Measurements from ENCODE around the gene HSPB9.

DNA sequence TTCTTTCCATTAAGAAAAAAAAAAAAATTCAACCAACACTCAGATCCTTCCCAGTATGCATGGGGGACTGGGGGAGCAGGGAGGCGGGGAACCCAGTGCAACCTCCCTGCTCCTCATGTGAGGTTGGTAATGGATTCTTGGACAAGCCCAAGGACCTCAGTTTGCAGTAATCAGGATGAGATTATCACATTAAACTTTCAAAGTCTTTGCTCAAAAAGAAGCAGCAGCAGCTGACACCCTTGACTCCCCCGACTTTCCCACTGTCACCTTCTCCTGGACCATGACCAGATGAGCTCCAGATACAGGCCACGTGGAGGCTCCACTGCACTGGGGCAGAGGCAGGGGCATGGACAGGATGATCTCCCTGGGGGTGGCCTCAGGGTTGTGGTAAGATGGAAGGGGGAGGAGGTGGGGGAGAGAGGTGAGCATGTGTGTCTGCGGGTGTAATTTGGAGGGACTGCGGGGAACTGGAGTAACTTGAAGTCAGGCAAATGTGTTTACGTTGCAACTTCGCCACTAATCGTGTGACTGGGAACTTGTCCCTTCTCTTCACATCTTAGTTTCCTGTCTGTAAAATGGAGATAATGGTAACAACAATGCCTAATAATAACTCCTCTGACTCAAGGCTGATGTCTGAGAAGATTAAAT, 44.1 kb upstream of the HSPB9 start:
- TF ChIP-seq, protein P1, sequence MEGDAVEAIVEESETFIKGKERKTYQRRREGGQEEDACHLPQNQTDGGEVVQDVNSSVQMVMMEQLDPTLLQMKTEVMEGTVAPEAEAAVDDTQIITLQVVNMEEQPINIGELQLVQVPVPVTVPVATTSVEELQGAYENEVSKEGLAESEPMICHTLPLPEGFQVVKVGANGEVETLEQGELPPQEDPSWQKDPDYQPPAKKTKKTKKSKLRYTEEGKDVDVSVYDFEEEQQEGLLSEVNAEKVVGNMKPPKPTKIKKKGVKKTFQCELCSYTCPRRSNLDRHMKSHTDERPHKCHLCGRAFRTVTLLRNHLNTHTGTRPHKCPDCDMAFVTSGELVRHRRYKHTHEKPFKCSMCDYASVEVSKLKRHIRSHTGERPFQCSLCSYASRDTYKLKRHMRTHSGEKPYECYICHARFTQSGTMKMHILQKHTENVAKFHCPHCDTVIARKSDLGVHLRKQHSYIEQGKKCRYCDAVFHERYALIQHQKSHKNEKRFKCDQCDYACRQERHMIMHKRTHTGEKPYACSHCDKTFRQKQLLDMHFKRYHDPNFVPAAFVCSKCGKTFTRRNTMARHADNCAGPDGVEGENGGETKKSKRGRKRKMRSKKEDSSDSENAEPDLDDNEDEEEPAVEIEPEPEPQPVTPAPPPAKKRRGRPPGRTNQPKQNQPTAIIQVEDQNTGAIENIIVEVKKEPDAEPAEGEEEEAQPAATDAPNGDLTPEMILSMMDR (IDR thresholded peaks at IDR 0.05): no peak
- no peak for TF ChIP-seq EZH2phosphoT487 (IDR thresholded peaks at IDR 0.05)
